ENCODE measurements around the gene KCNT1.

The KCNT1 gene

DNA sequence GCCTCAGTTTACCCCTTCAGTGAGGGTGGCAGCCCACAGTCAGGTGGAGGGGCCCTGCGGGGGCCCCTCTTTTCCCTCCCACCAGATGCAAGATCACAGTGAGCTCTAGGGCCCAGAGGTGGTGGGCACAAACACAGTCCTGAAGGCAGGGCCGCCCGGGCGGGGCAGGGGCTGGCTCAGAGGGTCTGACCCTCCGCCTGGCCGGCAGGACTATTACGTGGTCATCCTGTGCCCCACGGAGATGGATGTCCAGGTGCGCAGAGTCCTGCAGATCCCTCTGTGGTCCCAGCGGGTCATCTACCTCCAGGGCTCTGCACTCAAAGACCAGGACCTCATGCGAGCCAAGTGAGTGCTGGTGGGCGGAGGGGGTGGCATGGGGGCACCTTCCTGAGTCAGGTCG, 63.4 kb downstream of the KCNT1 start:
- TF ChIP-seq, protein P1, sequence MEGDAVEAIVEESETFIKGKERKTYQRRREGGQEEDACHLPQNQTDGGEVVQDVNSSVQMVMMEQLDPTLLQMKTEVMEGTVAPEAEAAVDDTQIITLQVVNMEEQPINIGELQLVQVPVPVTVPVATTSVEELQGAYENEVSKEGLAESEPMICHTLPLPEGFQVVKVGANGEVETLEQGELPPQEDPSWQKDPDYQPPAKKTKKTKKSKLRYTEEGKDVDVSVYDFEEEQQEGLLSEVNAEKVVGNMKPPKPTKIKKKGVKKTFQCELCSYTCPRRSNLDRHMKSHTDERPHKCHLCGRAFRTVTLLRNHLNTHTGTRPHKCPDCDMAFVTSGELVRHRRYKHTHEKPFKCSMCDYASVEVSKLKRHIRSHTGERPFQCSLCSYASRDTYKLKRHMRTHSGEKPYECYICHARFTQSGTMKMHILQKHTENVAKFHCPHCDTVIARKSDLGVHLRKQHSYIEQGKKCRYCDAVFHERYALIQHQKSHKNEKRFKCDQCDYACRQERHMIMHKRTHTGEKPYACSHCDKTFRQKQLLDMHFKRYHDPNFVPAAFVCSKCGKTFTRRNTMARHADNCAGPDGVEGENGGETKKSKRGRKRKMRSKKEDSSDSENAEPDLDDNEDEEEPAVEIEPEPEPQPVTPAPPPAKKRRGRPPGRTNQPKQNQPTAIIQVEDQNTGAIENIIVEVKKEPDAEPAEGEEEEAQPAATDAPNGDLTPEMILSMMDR (IDR thresholded peaks at IDR 0.05; ENCODE audit: low read depth, low read length): no peak
- H3K4me3 ChIP-seq (ENCODE audit: low read depth, low read length): no peak overlapping the region

DNA sequence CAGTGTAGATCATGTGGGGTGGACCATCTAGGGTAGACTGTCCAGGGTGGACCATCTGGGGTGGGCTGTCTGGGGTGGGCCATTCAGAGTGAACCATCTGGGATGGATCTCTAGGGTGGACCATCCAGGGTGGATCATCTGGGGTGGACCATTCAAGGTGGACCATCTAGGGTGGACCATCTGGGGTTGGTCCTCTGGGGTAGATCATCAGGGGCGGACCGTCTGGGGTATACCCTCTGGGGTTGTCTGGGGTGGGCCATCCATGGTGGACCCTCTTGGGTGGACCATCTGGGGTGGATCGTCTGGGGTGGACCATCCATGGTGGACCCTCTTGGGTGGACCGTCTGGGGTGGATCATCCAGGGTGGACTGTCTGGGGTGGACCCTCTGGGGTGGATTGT, 64.3 kb downstream of the KCNT1 start:
- H3K4me3 ChIP-seq (ENCODE audit: low read depth, low read length): no peak overlapping the region
- TF ChIP-seq, protein P1 (IDR thresholded peaks at IDR 0.05; ENCODE audit: low read depth, low read length): no peak

DNA sequence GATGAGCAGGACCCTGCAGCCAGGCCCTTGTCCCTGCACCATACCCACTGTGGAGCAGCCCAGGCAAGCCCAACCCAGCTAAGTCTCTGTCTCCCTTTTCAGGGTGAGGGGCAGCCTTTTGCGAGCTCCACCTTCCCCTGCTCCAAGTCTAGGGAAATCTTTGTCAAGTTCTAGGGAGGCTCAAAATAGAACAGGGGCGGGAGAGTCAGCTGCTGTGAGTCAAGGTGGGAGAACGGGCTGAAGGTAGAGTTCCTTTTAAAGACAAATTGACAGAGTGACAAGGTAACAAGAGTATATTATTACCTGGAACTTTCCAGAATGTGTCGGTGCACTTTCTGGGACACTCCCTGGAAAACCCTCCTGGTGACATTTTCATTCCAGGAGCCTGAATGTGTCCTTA, 64.7 kb downstream of the KCNT1 start:
- TF ChIP-seq, protein P1 (IDR thresholded peaks at IDR 0.05; ENCODE audit: low read depth, low read length): no peak

DNA sequence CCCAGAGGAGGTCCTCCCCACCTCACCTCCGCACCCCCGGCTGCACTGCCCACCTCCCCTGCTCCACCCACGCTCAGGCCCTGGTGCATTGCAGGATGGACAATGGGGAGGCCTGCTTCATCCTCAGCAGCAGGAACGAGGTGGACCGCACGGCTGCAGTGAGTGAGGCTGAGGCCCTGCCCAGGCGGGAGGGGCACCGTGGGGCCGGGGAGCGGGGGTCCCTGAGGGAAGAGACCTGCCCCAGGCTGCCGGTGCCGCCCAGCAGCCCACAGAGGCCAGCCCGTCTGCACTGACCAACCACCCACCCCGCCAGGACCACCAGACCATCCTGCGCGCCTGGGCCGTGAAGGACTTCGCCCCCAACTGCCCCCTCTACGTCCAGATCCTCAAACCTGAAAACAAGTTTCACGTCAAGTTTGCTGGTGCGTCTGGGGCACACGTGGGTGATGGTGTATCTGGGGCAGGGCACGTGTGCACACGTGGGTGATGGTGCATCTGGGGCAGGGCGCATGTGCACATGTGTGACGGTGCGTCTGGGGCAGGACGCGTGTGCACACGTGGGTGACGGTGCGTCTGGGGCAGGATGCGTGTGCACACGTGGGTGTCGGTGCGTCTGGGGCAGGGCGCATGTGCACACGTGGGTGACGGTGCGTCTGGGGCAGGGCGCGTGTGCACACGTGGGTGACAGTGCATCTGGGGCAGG, 66.7 kb downstream of the KCNT1 start:
- no peak overlapping the region for H3K4me3 ChIP-seq (ENCODE audit: low read depth, low read length)
- TF ChIP-seq, protein P1 (IDR thresholded peaks at IDR 0.05; ENCODE audit: low read depth, low read length): no peak

More for the DNA sequence above, 64.7 kb downstream of the KCNT1 start:
- H3K4me3 ChIP-seq (ENCODE audit: low read depth, low read length): no peak overlapping the region

DNA sequence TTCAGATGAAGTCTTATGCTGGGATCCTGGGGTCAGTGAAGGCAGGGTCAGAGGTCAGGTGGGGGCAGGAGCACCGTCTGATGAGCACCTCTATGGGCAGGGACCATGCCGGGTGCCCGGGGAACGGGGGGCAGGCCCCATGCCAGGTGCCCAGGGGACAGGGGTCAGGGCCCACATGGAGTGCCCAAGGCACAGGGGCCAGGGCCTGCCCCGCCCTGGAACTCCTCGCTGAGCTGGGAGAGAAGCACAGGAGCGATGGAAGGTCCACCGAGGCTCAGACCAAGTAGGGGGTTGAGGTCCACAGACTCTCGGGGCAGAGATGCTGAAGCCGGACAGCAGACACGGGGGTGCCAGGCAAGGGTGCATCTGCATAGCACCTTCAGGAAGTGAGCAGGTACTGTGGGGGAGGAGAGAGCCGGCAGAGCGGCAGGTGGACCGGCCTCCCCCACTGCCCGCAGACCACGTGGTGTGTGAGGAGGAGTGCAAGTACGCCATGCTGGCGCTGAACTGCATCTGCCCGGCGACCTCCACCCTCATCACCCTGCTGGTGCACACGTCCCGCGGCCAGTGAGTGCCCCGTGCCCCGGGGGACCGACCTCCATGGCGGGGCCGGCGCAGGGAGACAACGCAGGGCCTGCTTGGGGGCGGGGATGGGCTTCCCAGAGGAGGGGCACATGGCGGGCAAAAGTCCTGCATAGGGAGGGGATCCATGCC, 67.7 kb downstream of the KCNT1 start:
- TF ChIP-seq, protein P1 (IDR thresholded peaks at IDR 0.05; ENCODE audit: low read depth, low read length): no peak
- no peak overlapping the region for H3K4me3 ChIP-seq (ENCODE audit: low read depth, low read length)

DNA sequence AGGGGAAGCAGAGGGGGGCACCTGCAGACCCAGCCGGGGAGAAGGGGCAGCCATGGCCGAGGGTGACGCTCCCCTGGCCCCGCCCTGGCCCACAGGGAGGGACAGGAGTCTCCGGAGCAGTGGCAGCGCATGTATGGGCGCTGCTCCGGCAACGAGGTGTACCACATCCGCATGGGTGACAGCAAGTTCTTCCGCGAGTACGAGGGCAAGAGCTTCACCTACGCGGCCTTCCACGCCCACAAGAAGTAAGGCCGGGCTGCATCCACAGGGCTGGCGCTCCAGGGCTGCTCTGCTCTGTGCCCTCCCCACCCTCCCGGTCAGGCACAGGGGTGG, 68.2 kb downstream of the KCNT1 start:
- TF ChIP-seq, protein P1 (IDR thresholded peaks at IDR 0.05; ENCODE audit: low read depth, low read length): no peak

DNA sequence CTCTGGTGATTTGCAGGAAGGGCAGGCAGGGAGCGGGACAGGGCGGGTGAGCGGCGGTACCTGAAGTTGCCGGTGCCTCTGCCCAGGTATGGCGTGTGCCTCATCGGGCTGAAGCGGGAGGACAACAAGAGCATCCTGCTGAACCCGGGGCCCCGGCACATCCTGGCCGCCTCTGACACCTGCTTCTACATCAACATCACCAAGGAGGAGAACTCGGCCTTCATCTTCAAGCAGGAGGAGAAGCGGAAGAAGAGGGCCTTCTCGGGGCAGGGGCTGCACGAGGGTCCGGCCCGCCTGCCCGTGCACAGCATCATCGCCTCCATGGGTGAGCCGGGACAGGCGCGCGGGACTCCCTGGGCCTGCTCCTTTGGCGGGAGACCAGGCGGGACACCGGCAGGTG, 68.8 kb downstream of the KCNT1 start:
- H3K4me3 ChIP-seq (ENCODE audit: low read depth, low read length): no peak overlapping the region
- TF ChIP-seq, protein P1 (IDR thresholded peaks at IDR 0.05; ENCODE audit: low read depth, low read length): no peak

More for the DNA sequence above, 68.2 kb downstream of the KCNT1 start:
- no peak overlapping the region for H3K4me3 ChIP-seq (ENCODE audit: low read depth, low read length)

Data from WI38 (cell line).